ENCODE measurements around the gene PPP4C. TPM values are rescaled to one million over a fixed set of nuclear protein-coding genes. Genes with fewer than 3 reads are reported as not detected.
A peak's percentile ranks its signal among the peaks of the same experiment; 100 is the strongest.

The PPP4C gene
- total and polyA plus RNA-seq, 2 of the 8 experiments (the other 6 are each of a cell fraction or from before 2014, with no cell fraction given): 148 to 298 TPM

- H3K36me3 ChIP-seq (ENCODE audit: control insufficient read depth in 2 of 4, insufficient read depth in 4 of 4, low read length in 3 of 4): peaks cover 12 to 35% (median 19%) of the 10 kb centered on the region in 4 experiments; a peak in 5 of 8 replicates
- H4K91ac ChIP-seq (replicated peaks; ENCODE audit: insufficient read length, low read length): no peak overlapping the region
- no peak overlapping the region for H2BK20ac ChIP-seq (ENCODE audit: low read length)
- no peak overlapping the region for H2AK5ac ChIP-seq (ENCODE audit: low read depth, low read length)
- no peak for DNase-seq (ENCODE audit: low read depth in 1 of 2, low spot score in 2 of 2)
- H4K20me1 ChIP-seq (replicated peaks in 1 of 2; ENCODE audit: control insufficient read depth in 1 of 2, insufficient read depth in 2 of 2, low read length in 2 of 2): peaks cover 12 to 28% of the 10 kb centered on the region in 2 experiments
- H3K79me1 ChIP-seq (ENCODE audit: low read depth, low read length): peaks cover 12% of the 10 kb centered on the region
- no peak overlapping the region for H2AFZ ChIP-seq (ENCODE audit: low read length)
- peaks cover 7% of the 10 kb centered on the region; the same call in 1 of the 2 replicates for H3K23me2 ChIP-seq (ENCODE audit: low read depth, low read length)
- H3K9ac ChIP-seq (replicated peaks in 1 of 4; ENCODE audit: extremely low read depth in 1 of 4, low read depth in 3 of 4, low read length in 3 of 4): peak overlapping the region in 1 of 4 experiments; percentile 48; a peak in 2 of 7 replicates
- no peak overlapping the region for H4K5ac ChIP-seq (ENCODE audit: insufficient read length, low read depth, low read length)
- peaks cover 0 to 7% (median 1%) of the 10 kb centered on the region in 4 experiments; a peak in 2 of 7 replicates for H3K4me1 ChIP-seq (replicated peaks in 1 of 4; ENCODE audit: control insufficient read depth in 3 of 4, insufficient read depth in 4 of 4, low read length in 3 of 4)
- H3K79me2 ChIP-seq (ENCODE audit: control insufficient read depth in 1 of 2, insufficient read depth in 2 of 2, low read length in 2 of 2): peaks cover 11 to 35% of the 10 kb centered on the region in 2 experiments
- no peak overlapping the region for H2BK5ac ChIP-seq (ENCODE audit: low read depth, low read length)
- ChIA-PET CTCF (ENCODE audit: partially characterized antibody) (interaction anchor here (1.2 to 5.9 kb wide), 4 partner anchors 11 to 34 kb away, joined by 3 to 46 read pairs (median 7); partner anchors contain the start of gene TBX6), POLR2A (ENCODE audit: partially characterized antibody) (interaction anchor here (0.6 to 21.2 kb wide), 3 partner anchors 9 to 72 kb away, joined by 3 to 353 read pairs (median 151); partner anchors contain the start of genes ALDOA, TBX6 and YPEL3)
- 90% methylated on average over 6 of the region's 6 CpGs; no CpG with 5 or more reads in 1 of the 2 experiments for WGBS, 2 experiments (ENCODE audit: extremely low coverage in 1 of 2, insufficient coverage in 1 of 2, insufficient read length in 1 of 2, insufficient replicate concordance in 2 of 2, low coverage in 1 of 2, low lambda C conversion rate in 2 of 2, missing lambda C conversion rate in 1 of 2)
- no peak overlapping the region for H3K4me3 ChIP-seq (ENCODE audit: extremely low read depth in 1 of 4, insufficient read depth in 2 of 4, low read depth in 3 of 4, low read length in 4 of 4)
- no peak overlapping the region for H3K27ac ChIP-seq (ENCODE audit: low read depth, low read length)
- H2BK15ac ChIP-seq (ENCODE audit: low read length): no peak overlapping the region
- no peak overlapping the region for H3K56ac ChIP-seq (replicated peaks; ENCODE audit: insufficient read length, low read depth, low read length)
- H3K27me3 ChIP-seq (replicated peaks in 1 of 4; ENCODE audit: control insufficient read depth in 3 of 4, extremely low read depth in 1 of 4, insufficient read depth in 3 of 4, low read length in 3 of 4): no peaks in the 10 kb centered on the region
- H3K18ac ChIP-seq (ENCODE audit: extremely low read depth, low read length): no peak overlapping the region
- no peak overlapping the region for H2BK120ac ChIP-seq (replicated peaks; ENCODE audit: low read depth, low read length)
- H4K8ac ChIP-seq (ENCODE audit: extremely low read depth, insufficient read depth, low read length): no peak overlapping the region
- H3K9me3 ChIP-seq (ENCODE audit: insufficient read depth in 2 of 2, low read depth in 1 of 2, low read length in 1 of 2): no peaks in the 10 kb centered on the region
- no peak overlapping the region for H3K23ac ChIP-seq (ENCODE audit: insufficient read length)
- H3K4me2 ChIP-seq (ENCODE audit: insufficient read depth in 1 of 2, low read depth in 2 of 2, low read length in 2 of 2): no peak overlapping the region; a peak in 1 of 4 replicates
- H3K14ac ChIP-seq (ENCODE audit: insufficient read length): no peak overlapping the region
- FAIRE-seq: no peak
- no peak overlapping the region for H2BK12ac ChIP-seq (ENCODE audit: low read depth, low read length)
- no peak overlapping the region for H3K4ac ChIP-seq (replicated peaks; ENCODE audit: insufficient read length, low read depth, low read length)
- TF ChIP-seq GTF2F1 (IDR thresholded peaks at IDR 0.05; ENCODE audit: borderline replicate concordance, low read depth, low read length) (no peak), RBBP5 (IDR thresholded peaks at IDR 0.05; ENCODE audit: borderline replicate concordance, low read depth, low read length) (no peak), SP1 (IDR thresholded peaks at IDR 0.05; ENCODE audit: low read depth, low read length) (no peak), MAFK (IDR thresholded peaks at IDR 0.05; ENCODE audit: low read depth, low read length) (no peak), POU5F1 (IDR thresholded peaks at IDR 0.05; ENCODE audit: low read depth, low read length) (no peak), RXRA (IDR thresholded peaks at IDR 0.05; ENCODE audit: insufficient read depth, low read depth, low read length) (no peak), KDM1A (IDR thresholded peaks at IDR 0.05; ENCODE audit: borderline replicate concordance, low read length) (no peak), CBX8 (IDR thresholded peaks at IDR 0.05; ENCODE audit: borderline replicate concordance, low read depth, low read length) (no peak), CHD1 (IDR thresholded peaks at IDR 0.05; ENCODE audit: low read depth, low read length) (no peak), RAD21 (IDR thresholded peaks at IDR 0.05 in 1 of 2, conservative IDR thresholded peaks at IDR 0.05 in 1 of 2; ENCODE audit: low read depth in 2 of 2, low read length in 2 of 2) (no peak), CHD2 (IDR thresholded peaks at IDR 0.05; ENCODE audit: low read length) (no peak), ATF2 (IDR thresholded peaks at IDR 0.05; ENCODE audit: low read length) (no peak)
Measured at GRCh38 chr16:30077656-30078055, 1.9 kb downstream of the PPP4C start.
